B cell (primary cell): ENCODE data around the gene MRTFA. TPM values are rescaled to one million over a fixed set of nuclear protein-coding genes. Genes with fewer than 3 reads are reported as not detected.

Source experiments
- ATAC-seq: fragments of 200-7000 bp; cut with Tn5 transposase; one replicate; pipeline ENCODE4 v1.10.0; 2021; ENCODE audit warnings: low read depth, mild to moderate bottlenecking, moderate number of reproducible peaks, moderate library complexity
- CTCF ChIA-PET: fragments of 350-600 bp; sonication (Branson Sonifier 250); formaldehyde crosslinking; loops from one replicate; lab custom pipeline; 2021; ENCODE audit warnings: antibody characterized with exemption, inconsistent platforms; lab: Charles Lee
- POLR2A ChIA-PET: fragments of 350-600 bp; sonication (Branson Sonifier 250); formaldehyde crosslinking; loops from one replicate; lab custom pipeline; 2021; ENCODE audit warnings: antibody characterized with exemption; lab: Charles Lee
- DNase-seq: peaks from one replicate; pipeline ENCODE4 v3.0.0; 2013
- H2AFZ ChIP-seq: 2 replicates; pipeline ENCODE4 v1.6.1; 2012; ENCODE audit warnings: mild to moderate bottlenecking, low read depth, low read length; ENCODE audit not compliant: insufficient read depth, poor library complexity, severe bottlenecking
- H3K27ac ChIP-seq, 2 donors: 1 replicate in 1 of 2; 2 replicates in 1 of 2; pipeline ENCODE4 v1.5.1; 2012 to 2013; ENCODE audit warnings: low read length in 2 of 2, mild to moderate bottlenecking in 2 of 2, moderate library complexity in 1 of 2
- H3K27me3 ChIP-seq, 4 experiments: fragments of 200-600 bp in 1 of 4; sonication (generic) in 1 of 4; replicated peaks in 1 of 4; 1 replicate in 2 of 4; 2 replicates in 2 of 4; pipeline versions ENCODE4 v1.6.1 to v1.7.0; 2013 to 2016; ENCODE audit warnings: low read length in 3 of 4, mild to moderate bottlenecking in 2 of 4, mixed read lengths in 1 of 4, moderate library complexity in 1 of 4; ENCODE audit not compliant: insufficient read depth in 4 of 4, control insufficient read depth in 3 of 4; ENCODE audit errors: control extremely low read depth in 1 of 4
- H3K36me3 ChIP-seq, 2 experiments: replicated peaks in 1 of 2; 1 replicate in 1 of 2; 2 replicates in 1 of 2; pipeline versions ENCODE4 v1.6.1 to v1.7.1; 2013; ENCODE audit warnings: low read length in 1 of 2; ENCODE audit not compliant: insufficient read depth in 2 of 2, control insufficient read depth in 1 of 2; ENCODE audit errors: control extremely low read depth in 1 of 2, extremely low read depth in 1 of 2
- H3K4me1 ChIP-seq, 2 donors: fragments of 200-600 bp in 1 of 2; sonication (generic) in 1 of 2; 1 replicate in 1 of 2; 2 replicates in 1 of 2; pipeline versions ENCODE4 v1.5.1 to v1.6.1; 2013 to 2017; ENCODE audit warnings: low read length in 2 of 2; ENCODE audit not compliant: control insufficient read depth in 2 of 2, insufficient read depth in 2 of 2
- H3K4me2 ChIP-seq: replicated peaks from 2 replicates; pipeline ENCODE3; 2012; ENCODE audit warnings: mild to moderate bottlenecking, low read depth, low read length; ENCODE audit not compliant: poor library complexity, severe bottlenecking
- H3K4me3 ChIP-seq, 5 experiments: fragments of 200-600 bp in 1 of 5; sonication (generic) in 1 of 5; 1 replicate in 3 of 5; 2 replicates in 2 of 5; pipeline versions ENCODE4 v1.5.1 to v1.7.0; 2011 to 2016; ENCODE audit warnings: low read length in 4 of 5, mild to moderate bottlenecking in 4 of 5, low read depth in 2 of 5, control low read depth in 1 of 5, moderate library complexity in 1 of 5; ENCODE audit not compliant: insufficient read depth in 1 of 5; ENCODE audit errors: control extremely low read depth in 1 of 5, extremely low read depth in 1 of 5
- H3K79me2 ChIP-seq: fragments of 200-600 bp; sonication (generic); one replicate; pipeline ENCODE4 v1.6.0; 2016; ENCODE audit warnings: low read length; ENCODE audit not compliant: control insufficient read depth, insufficient read depth
- H3K9ac ChIP-seq: fragments of 200-600 bp; sonication (generic); 2 replicates; pipeline ENCODE4 v1.6.1; 2017; ENCODE audit warnings: mild to moderate bottlenecking, low read length, moderate library complexity
- H3K9me3 ChIP-seq, 3 donors: one replicate each; pipeline versions ENCODE4 v1.6.1 to v1.7.1; 2013; ENCODE audit warnings: low read length in 2 of 3; ENCODE audit not compliant: control insufficient read depth in 2 of 3, insufficient read depth in 1 of 3; ENCODE audit errors: control extremely low read depth in 1 of 3
- H4K20me1 ChIP-seq: 2 replicates; pipeline ENCODE4 v1.6.0; 2012; ENCODE audit warnings: mild to moderate bottlenecking, low read length; ENCODE audit not compliant: insufficient read depth, control insufficient read depth, poor library complexity, severe bottlenecking
- H3K27ac Mint-ChIP-seq: one replicate; pipeline ENCODE4 v1.8.0; 2021; ENCODE audit warnings: mixed read lengths
- H3K27me3 Mint-ChIP-seq: one replicate; pipeline ENCODE4 v1.8.0; 2021; ENCODE audit warnings: mixed read lengths
- H3K4me1 Mint-ChIP-seq: one replicate; pipeline ENCODE4 v1.8.0; 2021; ENCODE audit warnings: mixed read lengths
- H3K4me3 Mint-ChIP-seq: one replicate; pipeline ENCODE4 v1.8.0; 2021; ENCODE audit warnings: mixed read lengths
- H3K9me3 Mint-ChIP-seq: one replicate; pipeline ENCODE4 v1.8.0; 2022; ENCODE audit warnings: mixed read lengths; ENCODE audit not compliant: insufficient read depth
- CTCF ChIP-seq: fragments of 200-600 bp; IDR thresholded peaks from one replicate; pipeline ENCODE4 v1.8.0; 2022; ENCODE audit warnings: antibody characterized with exemption, mild to moderate bottlenecking
- EZH2 ChIP-seq: IDR thresholded peaks from 2 replicates; pipeline ENCODE4 v1.6.1; 2012; ENCODE audit warnings: borderline replicate concordance, low read depth, mild to moderate bottlenecking, moderate library complexity, low read length; ENCODE audit not compliant: insufficient read depth, poor library complexity, severe bottlenecking
- WGBS: methylation state at CpG from one replicate; pipeline ENCODE4 v1.1.5; 2013; ENCODE audit warnings: missing lambda C conversion rate; ENCODE audit not compliant: insufficient coverage; 5-methylcytosine and 5-hydroxymethylcytosine counted together
- intact Hi-C: fragments of 100-400 bp; cut with micrococcal nuclease; formaldehyde crosslinking; loops from one replicate; pipeline ENCODE4 v1.10.0; 2022
- polyA plus RNA-seq: library from polyadenylated mRNA; depleted of rRNA; stranded (reverse); fragments of >200 nt; gene quantifications from 2 replicates; pipeline ENCODE4 v1.2.3, GENCODE V29; 2012
- total RNA-seq, 2 donors: library from RNA; stranded (reverse); fragments of 120-200 nt in 1 of 2; gene quantifications; 1 replicate in 1 of 2; 2 replicates in 1 of 2; pipeline versions ENCODE4 v1.2.3 to v1.2.4, GENCODE V29; 2013 to 2022

Gene MRTFA
- total and polyA plus RNA-seq, 2 donors (not counting 1 experiment from before 2014, with no cell fraction given), result 28.9 to 82.6 TPM

GRCh38 chr22:40374567-40374966 lies 262.0 kb downstream of the MRTFA start:
- Histone ChIP-seq H3K4me2 (no peak overlapping the region), H3K36me3 (peaks cover 5% of the 10 kb centered on the region in 2 experiments), H3K4me1 (peaks cover 46 to 53% of the 10 kb centered on the region in 2 donors), H3K9me3 (no peaks in the 10 kb centered on the region), H3K27me3 (no peaks in the 10 kb centered on the region), H3K9ac (no peak overlapping the region), H3K27ac (peak overlapping the region in 1 of 2 donors; percentile 71), H4K20me1 (peaks cover 8% of the 10 kb centered on the region), H2AFZ (no peak overlapping the region), H3K4me3 (no peak overlapping the region), H3K79me2 (peaks cover 90% of the 10 kb centered on the region)
- H3K4me3 Mint-ChIP-seq, result no peak overlapping the region
- ChIA-PET POLR2A (no interaction called here), CTCF (interaction anchor here (1.1 kb wide), 1 partner anchor 23 kb away, joined by 3 read pairs; no protein-coding TSS in a partner anchor)
- ATAC-seq (no peak), DNase-seq (no peak)
- TF ChIP-seq EZH2, result no peak
- TF ChIP-seq CTCF, result no peak
- no peak overlapping the region for H3K27ac Mint-ChIP-seq
- H3K4me1 Mint-ChIP-seq, result peaks cover 69% of the 10 kb centered on the region
- no peaks in the 10 kb centered on the region for H3K27me3 Mint-ChIP-seq
- 98% methylated on average over 7 of the region's 8 CpGs for WGBS
- intact Hi-C loops, result loop anchor here (5.0 kb wide), 1 partner anchor 273 kb away; no protein-coding TSS in a partner anchor
- H3K9me3 Mint-ChIP-seq, result no peaks in the 10 kb centered on the region

GRCh38 chr22:40368836-40369235 lies 267.7 kb downstream of the MRTFA start:
- H3K9me3 Mint-ChIP-seq, result no peaks in the 10 kb centered on the region
- peaks cover 23% of the 10 kb centered on the region for H3K4me1 Mint-ChIP-seq
- Histone ChIP-seq H3K27me3 (no peaks in the 10 kb centered on the region), H3K4me3 (no peak overlapping the region), H3K36me3 (peaks cover 11 to 40% of the 10 kb centered on the region in 2 experiments), H3K4me1 (peaks cover 6 to 9% of the 10 kb centered on the region in 2 donors), H3K27ac (no peak overlapping the region), H3K4me2 (no peak overlapping the region), H2AFZ (no peak overlapping the region), H3K9me3 (no peaks in the 10 kb centered on the region), H3K79me2 (peaks cover 35% of the 10 kb centered on the region), H3K9ac (no peak overlapping the region), H4K20me1 (no peaks in the 10 kb centered on the region)
- no peak overlapping the region for H3K4me3 Mint-ChIP-seq
- DNase-seq (no peak), ATAC-seq (no peak)
- intact Hi-C loops, result no loop called here
- ChIA-PET CTCF (interaction anchor here (0.9 kb wide), 1 partner anchor 68 kb away, joined by 3 read pairs; no protein-coding TSS in a partner anchor), POLR2A (no interaction called here)
- 100% methylated on average over 2 of the region's 3 CpGs for WGBS
- H3K27ac Mint-ChIP-seq, result no peak overlapping the region
- TF ChIP-seq EZH2, result no peak
- no peak for TF ChIP-seq CTCF
- no peaks in the 10 kb centered on the region for H3K27me3 Mint-ChIP-seq
